ENCODE data around the gene MYL3. TPM values are rescaled to one million over a fixed set of nuclear protein-coding genes. Genes with fewer than 3 reads are reported as not detected.

The MYL3 gene
- total and polyA plus RNA-seq, 2 of the 4 experiments (the other 2 are of a cell fraction) = 0.09 TPM; not detected in 1

GRCh38 chr3:46864061-46864881, 1.0 kb upstream of the MYL3 start:
- Histone ChIP-seq H2AFZ (replicated peaks; ENCODE audit: low read length, poor library complexity) (no peak overlapping the region), H3K14ac (replicated peaks; ENCODE audit: low read depth, low read length) (no peak overlapping the region), H2AK9ac (replicated peaks; ENCODE audit: low read depth, low read length, poor library complexity) (no peak overlapping the region), H3K4me1 (ENCODE audit: control insufficient read depth, insufficient read depth, low read length) (no peaks in the 10 kb centered on the region; the same call in 1 of the 2 replicates), H4K8ac (ENCODE audit: low read depth in 2 of 2, low read length in 2 of 2) (no peak overlapping the region), H3K27ac (ENCODE audit: insufficient read depth, low read length) (no peak overlapping the region), H3K4me2 (ENCODE audit: low read depth, low read length) (no peak overlapping the region), H3K9me1 (ENCODE audit: insufficient read depth, low read length) (no peaks in the 10 kb centered on the region; the same call in 1 of the 2 replicates), H3K4ac (ENCODE audit: low read depth, low read length) (no peak overlapping the region), H3K56ac (ENCODE audit: extremely low read depth, insufficient read depth, low read length) (no peak overlapping the region), H4K5ac (ENCODE audit: low read depth, low read length) (no peak overlapping the region), H3K23ac (ENCODE audit: low read depth, low read length) (no peak overlapping the region), H3K36me3 (ENCODE audit: control insufficient read depth, insufficient read depth, low read length) (no peaks in the 10 kb centered on the region), H3K9me3 (ENCODE audit: control insufficient read depth, insufficient read depth, low read length) (no peaks in the 10 kb centered on the region), H2AK5ac (ENCODE audit: low read depth, low read length) (no peak overlapping the region), H3K27me3 (ENCODE audit: control insufficient read depth, insufficient read depth, low read length) (peaks cover 28% of the 10 kb centered on the region; the same call in 1 of the 2 replicates), H2BK15ac (ENCODE audit: low read depth, low read length) (no peak overlapping the region), H3K18ac (ENCODE audit: low read depth, low read length) (no peak overlapping the region), H4K91ac (ENCODE audit: insufficient read depth, low read depth, low read length) (no peak overlapping the region), H2BK5ac (ENCODE audit: low read depth, low read length, poor library complexity, severe bottlenecking) (no peak overlapping the region), H3K4me3 (ENCODE audit: insufficient read depth, low read depth, low read length) (no peak overlapping the region), H2BK20ac (ENCODE audit: low read depth, low read length) (no peak overlapping the region), H3K79me1 (ENCODE audit: low read depth in 1 of 2, low read length in 2 of 2) (no peaks in the 10 kb centered on the region), H2BK120ac (ENCODE audit: low read depth, low read length) (no peak overlapping the region), H4K20me1 (ENCODE audit: insufficient read depth, low read length) (no peaks in the 10 kb centered on the region), H3K9ac (ENCODE audit: low read depth, low read length) (no peak overlapping the region)
- no TSS peak for BruUV-seq (replicated peaks)
- intact Hi-C loops (cut with micrococcal nuclease) = no loop called here
- no peak for DNase-seq
- dilution Hi-C loops (cut with HindIII; ENCODE audit: low sequenced_read_pairs, unreplicated experiment) = no loop called here
- CTCF ChIA-PET = no interaction called here
- in situ Hi-C loops (cut with MboI; ENCODE audit: low sequenced_read_pairs) = no loop called here
- WGBS, 2 experiments (ENCODE audit: extremely low coverage in 2 of 2, insufficient read length in 1 of 2) = 39% methylated on average over 3 of the region's 10 CpGs; no CpG with 5 or more reads in 1 of the 2 experiments
- POLR2A ChIA-PET (ENCODE audit: unreplicated experiment) = no interaction called here
- ATAC-seq (ENCODE audit: low read depth) = no peak
- TF ChIP-seq NFE2L2 (IDR thresholded peaks at IDR 0.05; ENCODE audit: low read depth, low read length) (no peak), RFX5 (IDR thresholded peaks at IDR 0.05; ENCODE audit: low read depth, low read length) (no peak), CEBPB (IDR thresholded peaks at IDR 0.05; ENCODE audit: low read depth, low read length) (no peak), MAZ (IDR thresholded peaks at IDR 0.05; ENCODE audit: borderline replicate concordance, low read depth, low read length) (no peak), RCOR1 (IDR thresholded peaks at IDR 0.05; ENCODE audit: insufficient replicate concordance, low read length) (no peak), FOS (IDR thresholded peaks at IDR 0.05; ENCODE audit: low read depth, low read length) (no peak), MAFK (IDR thresholded peaks at IDR 0.05; ENCODE audit: low read depth, low read length) (no peak), ELK1 (IDR thresholded peaks at IDR 0.05; ENCODE audit: borderline replicate concordance, low read depth, low read length) (no peak), SMC3 (IDR thresholded peaks at IDR 0.05; ENCODE audit: low read depth, low read length) (no peak), USF2 (IDR thresholded peaks at IDR 0.05; ENCODE audit: low read depth, low read length) (no peak), MXI1 (IDR thresholded peaks at IDR 0.05; ENCODE audit: borderline replicate concordance, low read depth, low read length) (no peak), RAD21 (IDR thresholded peaks at IDR 0.05; ENCODE audit: low read length) (no peak), BHLHE40 (IDR thresholded peaks at IDR 0.05; ENCODE audit: low read depth, low read length) (no peak), CHD1 (IDR thresholded peaks at IDR 0.05; ENCODE audit: low read depth, low read length) (no peak), POLR2A (IDR thresholded peaks at IDR 0.05; ENCODE audit: low read depth, low read length) (no peak)
